ENCODE results near the gene EIF3B. TPM values are rescaled to one million over a fixed set of nuclear protein-coding genes. Genes with fewer than 3 reads are reported as not detected.

The EIF3B gene
- total and polyA plus RNA-seq, 9 of the 15 experiments (the other 6 are each of a cell fraction or from before 2014, with no cell fraction given): 25.9 to 494 (median 357) TPM

- TF ChIP-seq ZBTB40 (IDR thresholded peaks at IDR 0.05): no peak
- no peak for TF ChIP-seq ZBTB40 (CRISPR knock-in tag; IDR thresholded peaks at IDR 0.05)
- peak; percentile 94 for TF ChIP-seq SP1 (CRISPR knock-in tag; IDR thresholded peaks at IDR 0.05)
- TF ChIP-seq KAT2B (IDR thresholded peaks at IDR 0.05; ENCODE audit: low read depth, low read length): no peak
- TF ChIP-seq UBTF (IDR thresholded peaks at IDR 0.05; ENCODE audit: borderline replicate concordance in 1 of 2, low read depth in 2 of 2, low read length in 2 of 2): peak in 1 of 2 experiments; percentile 32; a peak in 1 of 4 replicates
- no peak for TF ChIP-seq MIER1 (IDR thresholded peaks at IDR 0.05; ENCODE audit: low read depth)
- no peak for TF ChIP-seq SMARCB1 (IDR thresholded peaks at IDR 0.05; ENCODE audit: insufficient read length, low read depth)
- peak; percentile 55; the same call in 1 of the 2 replicates for TF ChIP-seq NBN (IDR thresholded peaks at IDR 0.05; ENCODE audit: low read depth)
- peak; percentile 98 for TF ChIP-seq EGR1 (conservative IDR thresholded peaks at IDR 0.05)
- TF ChIP-seq RBFOX2 (IDR thresholded peaks at IDR 0.05; ENCODE audit: low read depth, low read length): peak; percentile 73
- peak; percentile 6 for TF ChIP-seq CREBBP (IDR thresholded peaks at IDR 0.05; ENCODE audit: low read depth, low read length)
- TF ChIP-seq HMBOX1 (IDR thresholded peaks at IDR 0.05): no peak
- no peak for TF ChIP-seq CEBPB (tag; IDR thresholded peaks at IDR 0.05)
- no peak for TF ChIP-seq JUND (IDR thresholded peaks at IDR 0.05; ENCODE audit: borderline replicate concordance, low read depth, low read length)
- no peak for TF ChIP-seq JUND (tag; IDR thresholded peaks at IDR 0.05; ENCODE audit: borderline replicate concordance, low read depth, low read length)
- no peak for TF ChIP-seq ZNF507 (tag; conservative IDR thresholded peaks at IDR 0.05)
- TF ChIP-seq HIVEP1 (CRISPR knock-in tag; IDR thresholded peaks at IDR 0.05): no peak
Measured at GRCh38 chr7:2314209-2314955, 40.2 kb upstream of the EIF3B start, which contains the start of gene SNX8 (continued).

All from K562 (cell line).